Non-pigmented ciliary epithelial cell (primary cell): ENCODE measurements around the gene FSTL3.

Source experiments
- DNase-seq: peaks from one replicate; pipeline ENCODE4 v3.0.0-alpha.2; 2010; ENCODE audit warnings: low read depth

The FSTL3 gene

DNA sequence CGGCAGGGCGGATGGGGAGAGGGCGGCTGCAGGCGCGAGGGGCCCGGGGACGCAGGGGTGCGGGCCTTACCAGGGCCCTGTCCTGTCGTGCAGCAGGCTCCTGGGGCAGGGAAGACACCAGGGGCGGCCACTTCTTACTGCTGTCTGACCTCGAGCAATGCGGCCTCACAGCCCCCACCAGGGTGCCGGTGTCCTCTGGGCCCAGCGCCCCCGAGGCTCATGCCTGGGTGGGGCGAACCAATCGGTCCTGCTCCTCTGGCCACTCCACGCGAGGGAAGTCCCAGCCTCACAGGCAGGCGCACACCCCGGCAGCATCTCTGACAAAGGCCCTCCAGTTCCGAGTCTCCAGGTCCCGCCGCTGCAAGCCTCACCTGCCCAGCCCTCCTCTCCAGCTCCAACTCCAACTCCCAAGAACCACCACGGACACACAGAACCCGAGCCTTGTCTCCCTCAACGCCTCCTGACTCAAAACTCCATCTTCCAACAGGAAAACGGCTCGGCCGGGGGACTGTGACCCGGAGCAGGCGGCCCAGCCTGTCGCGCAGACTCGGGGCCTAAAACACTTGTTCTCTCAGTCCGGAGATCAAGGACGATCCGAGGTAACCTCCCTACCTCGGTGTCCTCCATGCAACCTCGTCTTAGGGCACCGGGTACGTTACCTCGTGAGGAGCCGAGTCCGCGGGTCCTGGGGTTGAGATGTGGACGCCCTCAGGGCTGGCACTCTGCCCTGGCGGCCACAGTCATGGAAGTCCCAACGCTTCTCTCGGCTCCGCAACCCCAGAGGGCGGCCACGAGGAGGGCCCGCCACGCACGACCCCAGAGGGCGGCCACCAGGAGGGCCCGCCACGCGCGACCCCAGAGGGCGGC lies 30.0 kb upstream of the FSTL3 start:
- DNase-seq: no peak

DNA sequence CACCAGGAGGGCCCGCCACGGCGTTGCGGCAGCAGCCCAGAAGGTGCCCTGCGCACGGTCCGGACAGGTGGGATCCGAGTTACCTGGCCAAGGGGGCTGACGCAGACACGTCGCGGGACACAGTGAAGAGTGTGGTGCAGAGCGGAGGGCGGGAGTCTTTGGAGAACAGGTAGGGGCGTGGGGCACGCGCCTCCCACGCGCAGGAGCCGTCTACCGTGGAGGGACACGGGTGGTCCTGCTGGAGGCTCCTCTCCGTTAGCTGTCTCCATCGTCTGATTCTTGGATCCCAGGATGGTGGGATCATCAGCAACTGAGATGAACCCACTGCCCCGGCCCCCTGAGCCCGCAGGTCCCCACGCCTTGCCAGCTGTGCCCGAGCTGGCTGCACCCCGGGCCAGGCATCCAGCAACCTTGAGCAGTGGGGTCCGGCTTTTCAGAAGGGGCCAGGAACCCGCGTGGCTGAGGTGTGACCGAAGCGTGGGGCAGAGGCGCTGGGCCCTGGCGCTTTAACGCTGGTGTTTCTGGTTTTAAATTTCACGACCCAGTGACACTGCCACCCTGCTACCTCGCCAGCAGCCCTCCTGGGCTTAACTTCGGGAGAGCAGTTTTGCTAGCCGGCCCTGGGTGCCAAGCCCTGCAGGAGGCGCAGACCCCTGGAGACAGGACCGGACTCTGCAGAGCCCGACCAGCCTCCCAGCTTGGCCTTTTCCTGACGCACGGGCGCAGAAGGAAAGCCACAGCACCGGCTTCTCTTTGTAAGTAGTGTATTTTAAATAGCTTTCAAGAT lies 29.2 kb upstream of the FSTL3 start:
- no peak for DNase-seq

DNA sequence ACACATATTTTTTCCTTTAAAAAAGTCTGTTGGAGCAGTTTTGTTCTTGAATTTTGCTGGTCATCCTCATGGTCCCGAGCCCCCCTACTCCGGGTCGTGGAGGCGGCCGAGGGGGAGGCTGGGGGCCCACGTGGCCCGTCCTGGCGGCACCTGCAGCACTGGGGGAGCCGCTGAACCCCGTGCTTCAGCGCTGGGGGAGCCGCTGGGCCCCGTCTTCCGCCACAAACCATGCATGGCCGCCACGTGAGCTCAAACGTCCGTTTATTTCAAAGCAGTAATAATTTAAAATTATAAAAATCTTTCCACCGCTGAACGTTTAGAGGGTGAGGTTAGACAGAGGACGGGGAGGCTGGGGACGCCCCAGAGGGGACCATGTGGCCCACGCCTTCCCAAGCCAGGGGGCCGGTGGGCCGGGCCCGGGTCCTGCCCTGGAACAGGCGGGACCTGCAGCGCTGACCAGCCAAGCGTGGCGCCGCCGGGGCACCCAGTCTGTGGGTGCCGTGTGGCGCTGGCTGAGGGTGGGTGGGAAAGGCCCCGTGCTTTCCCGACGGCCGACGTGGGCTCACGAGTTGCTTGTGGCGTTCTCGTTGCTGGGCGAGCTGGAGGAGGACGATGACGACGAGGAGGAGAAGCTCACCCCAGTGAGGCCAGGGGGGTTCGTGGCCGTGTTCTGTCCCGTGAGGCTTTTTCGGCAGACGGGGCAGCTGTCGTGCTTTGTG lies 28.5 kb upstream of the FSTL3 start:
- no peak for DNase-seq

DNA sequence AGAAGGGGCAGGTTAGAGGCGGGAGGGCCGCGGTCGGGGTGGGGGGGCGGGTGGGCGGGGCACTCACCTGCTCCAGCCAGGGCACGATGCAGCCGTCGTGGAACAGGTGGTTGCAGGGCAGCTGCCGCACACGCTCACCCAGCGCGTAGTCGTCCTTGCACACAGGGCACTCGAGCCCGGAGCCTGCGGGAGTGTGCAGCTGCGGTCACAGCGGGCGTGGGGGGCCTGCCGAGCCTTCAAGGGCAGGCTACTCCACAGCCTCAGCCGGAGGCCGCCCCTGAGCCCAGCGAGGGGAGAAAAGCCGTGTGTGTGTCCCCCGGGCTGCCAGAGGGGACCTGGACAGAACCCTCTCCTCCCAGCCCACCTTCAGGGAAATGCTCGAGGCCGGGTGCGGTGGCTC lies 27.9 kb upstream of the FSTL3 start:
- DNase-seq: no peak

DNA sequence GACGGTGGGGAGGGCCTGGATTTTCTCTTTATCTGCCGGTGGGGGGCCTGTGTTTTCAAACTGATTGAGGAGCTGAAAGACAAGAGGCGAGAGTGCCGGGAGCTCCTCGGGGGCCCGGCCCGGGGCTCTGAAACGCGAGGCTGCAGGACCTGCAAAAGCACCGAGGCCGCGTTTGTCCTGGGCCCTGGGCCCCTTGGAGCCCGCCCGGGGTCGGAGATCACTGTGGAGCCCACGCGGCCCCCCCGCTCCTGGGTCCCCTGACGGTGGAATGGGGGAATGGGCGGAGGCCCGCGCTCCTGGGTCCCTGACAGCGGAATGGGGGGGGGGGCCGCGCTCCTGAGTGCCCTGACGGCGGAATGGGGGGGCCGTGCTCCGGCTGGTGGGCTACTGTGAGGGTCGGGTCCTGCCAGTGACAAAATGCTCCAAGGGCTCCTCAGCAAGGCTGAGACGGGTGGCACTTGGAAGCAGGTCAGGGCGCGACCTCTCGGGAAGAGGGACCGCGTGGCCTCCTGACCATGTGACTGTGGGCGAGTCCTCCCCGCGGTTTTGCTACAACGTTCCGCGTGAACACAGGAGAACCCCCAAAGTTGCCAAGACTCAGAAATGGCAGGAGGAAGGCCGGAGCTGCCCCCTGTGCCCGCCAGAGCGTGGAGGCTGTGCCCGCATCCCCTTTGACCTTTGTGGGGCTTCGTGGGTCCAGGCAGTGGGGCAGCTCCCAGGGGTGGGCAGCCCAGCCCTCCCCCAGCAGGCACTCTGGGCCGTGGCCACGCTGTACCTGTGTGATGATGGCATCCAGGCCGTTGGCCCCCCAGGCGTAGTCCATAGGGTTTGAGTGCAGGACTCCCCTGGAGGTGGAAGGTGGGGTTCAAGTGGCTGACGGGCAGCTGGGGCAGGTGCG lies 27.0 kb upstream of the FSTL3 start:
- DNase-seq: no peak

DNA sequence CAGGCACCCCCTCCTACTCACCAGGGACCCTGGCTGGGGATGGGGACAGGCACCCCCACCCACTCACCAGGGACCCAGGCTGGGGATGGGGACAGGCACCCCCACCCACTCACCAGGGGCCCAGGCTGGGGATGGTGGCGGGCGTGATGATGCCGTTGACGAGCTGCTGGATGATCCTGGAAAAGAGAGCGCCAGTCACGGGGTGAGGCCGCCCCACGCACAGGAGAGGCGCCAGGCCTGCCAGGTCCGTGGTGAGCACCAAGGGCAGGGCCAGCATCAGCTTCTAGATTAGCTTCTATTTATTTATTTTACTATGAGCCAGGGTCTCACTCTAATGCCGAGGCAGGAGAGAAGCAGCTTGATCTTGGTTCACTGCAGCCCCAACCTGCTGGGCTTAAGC lies 26.1 kb upstream of the FSTL3 start:
- no peak for DNase-seq

DNA sequence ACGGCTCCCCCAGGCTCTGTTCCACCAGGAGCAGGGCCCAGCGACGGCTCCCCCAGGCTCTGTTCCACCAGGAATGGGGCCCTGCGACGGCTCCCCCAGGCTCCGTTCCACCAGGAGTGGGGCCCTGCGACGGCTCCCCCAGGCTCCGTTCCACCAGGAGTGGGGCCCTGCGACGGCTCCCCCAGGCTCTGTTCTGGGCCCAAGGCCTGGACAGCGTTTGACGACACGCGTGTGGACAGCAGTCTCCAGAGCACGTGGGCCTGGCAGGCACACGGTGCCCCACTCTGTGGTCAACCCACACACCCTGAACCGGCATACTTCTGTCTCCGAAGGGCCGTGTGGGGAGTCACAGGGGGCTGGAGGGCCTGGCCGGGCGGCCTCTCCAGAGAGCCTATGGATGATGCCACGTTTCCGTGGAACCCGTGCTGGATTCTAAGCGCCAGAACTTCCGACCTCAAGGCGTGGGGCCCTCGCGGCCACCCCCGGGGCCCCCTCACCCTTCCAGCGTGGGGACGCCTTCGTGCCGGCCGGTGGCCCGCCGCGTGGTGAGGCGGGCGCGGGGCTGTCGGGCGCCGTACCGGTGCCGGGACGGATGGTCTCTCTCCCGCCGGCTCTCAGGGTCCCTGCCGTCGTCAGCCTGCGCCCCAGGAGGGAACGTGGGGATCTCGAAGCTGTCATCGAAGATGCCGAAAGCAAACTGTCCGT lies 24.9 kb upstream of the FSTL3 start:
- no peak for DNase-seq

DNA sequence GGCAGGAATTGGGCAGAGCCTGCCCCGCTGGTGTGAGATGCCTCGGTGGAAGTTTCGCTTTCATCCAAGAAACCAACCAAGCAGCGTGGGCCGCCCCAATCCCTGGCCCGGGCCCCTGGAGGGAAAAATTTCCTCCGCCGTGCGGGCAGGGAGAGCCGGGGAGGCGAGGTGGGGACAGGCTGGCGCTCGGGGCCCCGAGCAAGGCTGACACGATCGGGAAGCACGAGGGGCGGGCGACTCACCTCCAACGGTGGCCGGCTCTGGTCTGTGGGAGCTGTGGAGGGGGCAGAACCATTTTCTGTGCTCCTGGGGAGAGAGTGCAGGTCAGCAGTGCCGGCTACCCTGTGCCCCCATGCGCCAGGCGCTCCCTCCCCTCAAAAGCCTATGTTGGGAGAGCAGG lies 24.2 kb upstream of the FSTL3 start:
- no peak for DNase-seq

DNA sequence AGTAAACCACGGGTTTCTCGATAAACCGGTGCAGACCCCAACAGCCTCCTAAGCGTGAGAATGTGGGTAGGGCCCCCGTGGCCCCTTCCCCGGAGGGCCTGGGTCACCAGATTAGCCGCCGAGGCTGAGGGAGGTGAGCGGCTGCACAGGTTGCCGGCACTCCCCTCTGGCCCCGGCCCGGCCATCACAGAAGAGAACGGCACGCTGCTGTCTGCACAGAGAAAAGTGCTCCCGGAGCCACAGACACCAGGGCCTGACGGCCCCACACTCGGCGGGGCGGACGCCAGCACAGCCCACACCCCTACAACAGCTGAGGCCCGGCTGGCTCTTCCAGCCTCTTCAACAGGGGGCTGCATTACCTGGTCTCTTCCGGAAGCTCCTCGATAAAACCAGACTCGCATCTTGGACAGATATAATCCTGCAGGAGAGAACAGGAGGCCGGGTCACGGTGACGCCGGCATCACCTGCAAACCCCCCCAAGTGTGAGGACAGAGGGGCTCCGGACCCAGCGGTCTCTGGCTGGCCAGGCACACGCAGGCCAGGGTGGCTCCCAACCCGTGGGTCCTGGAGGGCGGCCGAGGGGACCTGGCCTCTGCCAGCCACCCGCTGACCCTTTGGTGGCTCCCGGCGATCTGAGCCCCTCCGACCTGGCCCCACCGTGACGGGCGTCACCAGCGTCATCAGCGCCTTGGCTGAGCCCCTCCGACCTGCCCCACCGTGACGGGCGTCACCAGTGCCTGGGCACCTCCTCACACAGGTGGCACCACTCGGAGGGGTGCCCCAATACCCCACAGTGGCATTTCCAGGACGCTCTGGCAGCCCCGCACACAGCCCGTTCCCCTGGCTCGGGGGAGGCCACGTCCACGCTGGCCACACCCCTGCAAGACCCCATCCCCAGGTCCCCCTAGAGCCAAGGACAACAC lies 23.5 kb upstream of the FSTL3 start:
- no peak for DNase-seq

DNA sequence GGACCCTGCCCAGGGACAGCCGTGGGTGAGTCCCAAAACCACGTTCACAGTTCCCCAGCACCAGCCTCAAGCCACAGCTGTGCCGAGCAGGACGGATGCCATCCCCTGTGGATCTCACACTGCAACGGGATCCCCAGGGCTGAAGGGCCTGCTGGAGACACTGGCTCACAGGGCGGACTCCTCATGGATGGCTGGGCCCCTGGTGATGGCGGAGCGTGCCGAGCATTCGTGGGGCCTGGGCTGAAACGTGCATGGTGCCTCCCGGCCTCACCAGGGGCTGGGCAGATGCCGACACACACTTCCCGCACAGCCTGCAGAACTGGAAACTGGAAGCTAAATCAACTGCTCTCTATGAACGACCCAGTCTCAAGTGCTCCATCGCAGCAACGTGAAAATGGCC lies 22.8 kb upstream of the FSTL3 start:
- DNase-seq: no peak

DNA sequence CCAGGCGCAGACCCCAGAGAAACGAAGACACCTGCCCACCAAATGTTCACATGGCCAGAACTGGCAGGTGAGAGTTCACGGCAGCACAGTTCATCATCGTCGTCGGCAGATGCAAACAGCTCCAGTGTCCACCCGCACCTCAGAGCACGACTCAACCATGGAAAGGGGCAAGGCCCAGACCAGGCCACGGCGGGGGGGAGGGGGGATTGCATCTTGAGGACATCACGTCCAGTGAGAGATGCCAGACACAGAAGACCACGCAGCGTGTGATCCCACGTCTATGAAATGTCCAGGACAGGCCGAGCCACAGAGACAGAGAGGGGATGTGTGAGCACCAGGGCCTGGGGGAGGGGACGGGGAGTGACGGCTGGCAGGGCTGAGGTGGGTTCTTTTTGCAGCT lies 20.5 kb upstream of the FSTL3 start:
- DNase-seq: no peak

DNA sequence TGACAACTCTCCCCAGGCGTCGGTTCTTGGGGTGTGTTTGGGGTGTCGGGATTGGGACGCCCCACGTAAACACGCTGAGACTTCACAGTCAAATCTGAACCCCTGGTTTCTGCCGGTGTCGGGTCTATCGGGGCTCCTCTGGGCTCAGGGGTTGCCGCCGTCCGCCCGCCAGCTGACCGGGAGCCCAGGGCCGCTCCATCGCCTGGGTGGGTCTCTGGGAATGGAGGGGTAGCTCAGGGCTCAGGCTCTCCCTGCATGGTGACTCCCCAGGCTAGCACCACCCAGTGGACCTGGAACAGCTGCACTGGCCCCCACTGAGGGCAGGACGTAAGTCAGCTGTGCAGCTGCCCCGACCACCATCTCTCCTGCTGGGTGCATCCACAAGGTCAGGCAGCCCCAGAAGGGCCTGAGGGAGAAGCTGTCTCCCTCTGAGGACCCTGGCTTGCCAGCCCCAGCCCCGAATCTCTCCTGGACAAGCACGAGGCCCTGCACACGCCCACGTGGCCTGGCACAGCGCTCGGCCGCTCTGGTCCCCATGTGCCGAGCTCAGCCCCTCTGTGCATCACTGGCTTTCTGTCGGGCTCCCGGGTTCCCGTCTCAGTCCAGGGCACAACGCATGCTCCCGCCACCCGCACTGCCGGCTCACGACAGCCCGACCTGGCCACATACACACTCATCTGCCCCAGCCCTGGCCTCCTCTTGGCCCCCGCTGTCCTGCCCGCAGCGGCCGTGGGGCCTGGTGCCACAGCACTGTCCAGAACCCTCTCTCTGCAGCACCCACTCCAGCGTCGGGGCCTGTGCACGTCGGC lies 19.2 kb upstream of the FSTL3 start:
- no peak for DNase-seq

DNA sequence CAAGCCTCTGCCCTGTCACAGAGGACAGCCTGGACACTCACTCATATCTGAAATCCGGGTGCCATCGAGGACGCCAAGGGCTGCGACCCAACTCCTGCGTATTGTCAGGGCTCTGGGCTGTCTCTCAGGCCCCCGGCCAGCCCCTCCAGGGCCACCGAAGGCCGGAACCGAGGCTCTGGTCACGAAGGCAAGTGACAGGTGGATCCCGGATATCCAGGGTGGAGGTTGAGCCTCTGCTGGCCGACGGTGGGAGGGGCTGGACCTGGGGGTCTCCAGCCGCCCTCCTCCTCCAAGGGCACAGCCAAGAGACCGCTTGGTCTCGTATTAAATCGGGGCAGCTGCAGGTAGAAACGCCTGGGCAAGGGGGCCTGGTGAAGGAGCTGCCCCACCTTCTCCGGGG lies 18.6 kb upstream of the FSTL3 start:
- no peak for DNase-seq

DNA sequence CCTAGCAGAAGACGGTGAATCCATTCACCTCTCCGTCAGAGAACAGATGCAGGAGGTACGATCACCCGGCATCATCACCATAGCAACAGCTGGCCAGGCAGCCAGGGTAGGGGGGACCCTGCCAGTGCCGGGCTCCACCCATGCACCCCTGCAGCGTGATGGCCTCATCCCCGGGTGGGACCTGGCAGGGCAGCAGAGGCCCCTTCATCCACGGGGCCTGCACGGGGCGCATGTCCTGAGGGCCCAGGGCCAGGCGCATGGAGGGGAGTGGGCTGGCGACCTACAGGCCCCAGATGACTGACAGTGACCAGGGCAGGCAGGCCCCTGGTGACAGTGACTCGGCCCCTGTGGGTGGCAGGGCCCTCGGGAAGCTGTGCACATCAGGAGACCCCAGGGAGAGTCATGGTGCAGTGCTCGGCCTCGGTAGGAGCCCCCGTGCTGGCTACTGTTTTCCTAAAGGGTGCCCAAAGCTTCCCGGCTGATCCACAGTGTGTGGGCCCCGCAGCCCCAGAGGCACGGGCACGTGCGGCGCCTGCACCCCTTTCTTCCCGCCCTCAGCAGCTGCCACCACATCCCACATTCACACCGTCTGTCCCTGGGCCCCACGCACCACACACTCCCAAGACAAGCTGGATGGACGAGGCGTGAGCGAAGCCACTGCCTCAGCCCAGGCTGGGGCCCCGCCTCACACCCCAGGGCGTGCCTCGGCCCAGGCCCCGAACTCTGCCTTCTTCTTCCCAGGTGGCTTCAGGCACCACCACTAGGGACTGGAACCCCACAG lies 17.9 kb upstream of the FSTL3 start:
- no peak for DNase-seq

DNA sequence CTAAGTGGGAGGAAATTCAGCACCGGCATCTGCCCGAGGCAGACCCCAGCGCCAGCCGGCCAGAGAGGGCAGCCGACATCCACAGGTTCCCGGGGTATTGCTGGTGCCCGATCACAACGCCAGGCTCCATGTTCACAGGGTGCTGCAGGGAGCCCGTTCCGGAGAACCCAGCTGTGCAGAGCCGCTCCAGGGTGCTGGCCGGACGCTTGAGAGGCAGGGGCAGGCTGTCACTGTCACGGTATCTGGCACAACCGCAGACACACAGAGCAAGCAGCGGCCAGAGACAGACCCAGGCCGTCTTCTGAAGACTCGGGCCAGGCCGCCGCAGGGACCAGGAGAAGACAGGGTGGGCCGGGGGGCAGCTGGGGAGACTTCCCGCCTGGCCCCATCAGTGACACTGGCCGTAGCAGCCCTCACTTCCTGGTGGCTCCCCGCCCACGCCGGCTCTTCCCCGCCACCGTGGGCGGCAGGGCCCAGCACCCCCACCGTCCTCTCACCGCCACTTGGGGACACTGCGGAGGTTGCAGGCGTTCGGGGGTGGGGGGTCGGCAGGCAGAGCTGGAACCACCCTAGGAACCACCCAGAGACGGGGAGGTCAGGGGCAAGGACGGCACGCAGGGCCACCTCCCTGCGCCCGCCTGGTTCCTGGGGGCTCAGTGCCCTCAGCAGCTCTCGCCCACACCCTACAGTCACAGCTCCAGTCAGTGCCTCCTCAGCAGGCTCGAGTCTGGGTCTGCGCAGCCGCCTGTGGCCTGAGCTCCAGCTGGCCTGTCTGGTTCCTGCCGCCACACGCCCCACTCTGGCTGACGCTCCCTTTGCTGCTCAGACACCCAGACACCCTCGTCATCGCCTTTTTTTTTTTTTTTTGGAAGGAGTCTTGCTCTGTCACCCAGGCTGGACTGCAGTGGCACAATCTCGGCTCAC lies 17.0 kb upstream of the FSTL3 start:
- DNase-seq: no peak

DNA sequence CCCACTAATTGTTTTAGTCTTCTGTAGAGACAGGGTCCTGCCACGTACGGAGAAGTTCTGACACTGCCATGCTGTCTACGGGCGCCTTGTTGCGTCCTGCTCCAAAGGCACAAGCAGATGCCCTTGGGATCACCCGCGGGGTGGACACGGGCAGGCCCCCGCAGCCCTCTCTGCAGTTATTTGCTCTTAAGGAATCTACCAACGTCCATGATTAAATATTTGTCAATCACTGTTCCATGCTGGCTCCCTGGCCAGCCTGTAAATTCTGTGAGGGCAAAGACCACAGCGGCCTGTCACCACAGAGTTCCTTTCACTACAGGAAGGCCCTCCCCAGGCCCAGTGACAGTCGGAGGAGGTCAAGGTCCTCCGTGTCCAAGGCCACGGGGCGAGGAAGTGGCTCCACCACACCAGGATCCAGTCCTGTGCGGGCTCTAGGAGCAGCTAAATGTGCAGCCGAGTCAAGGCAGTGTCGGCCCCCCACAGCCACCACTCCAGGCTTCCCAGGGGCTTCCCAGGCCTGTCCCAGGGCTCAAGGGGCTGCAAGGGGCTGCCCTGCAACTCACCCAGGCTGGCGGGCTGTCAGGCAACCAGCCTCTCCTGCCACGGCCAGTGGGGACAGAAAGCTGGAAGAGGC lies 15.3 kb upstream of the FSTL3 start:
- DNase-seq: no peak
